Hematopoietic multipotent progenitor cell treated with erythropoietin and hydrocortisone succinate and interleukin-3 and kit ligand, for 4 days (in vitro differentiated cells): ENCODE measurements around the gene FXYD3.
"Not testable (repeated sequence)": the region's sequence is repeated elsewhere in the genome, so short reads cannot be mapped to it uniquely, and the experiment has no call there.

Source experiments
- DNase-seq: peaks from one replicate; pipeline ENCODE4 v3.0.0-alpha.2; 2015

FXYD3 gene

GRCh38 chr19:35087393-35087792 is 28.2 kb upstream of the FXYD3 start:
- no peak for DNase-seq

- DNase-seq: no peak
Observed at GRCh38 chr19:35088131-35088913, 27.3 kb upstream of the FXYD3 start.

- DNase-seq: no peak
Observed at GRCh38 chr19:35089554-35089953, 26.1 kb upstream of the FXYD3 start.

GRCh38 chr19:35090160-35090505 is 25.5 kb upstream of the FXYD3 start:
- no peak for DNase-seq

- peak; percentile 75 for DNase-seq
Observed at GRCh38 chr19:35090506-35091214, 25.0 kb upstream of the FXYD3 start.

GRCh38 chr19:35093430-35093829 is 22.2 kb upstream of the FXYD3 start:
- no peak for DNase-seq

- no peak for DNase-seq
Observed at GRCh38 chr19:35093941-35094647, 21.5 kb upstream of the FXYD3 start.

GRCh38 chr19:35094656-35095055 is 21.0 kb upstream of the FXYD3 start:
- DNase-seq: no peak

GRCh38 chr19:35095667-35096368 is 19.8 kb upstream of the FXYD3 start:
- DNase-seq: no peak

- DNase-seq: no peak
Observed at GRCh38 chr19:35098413-35099049, 17.1 kb upstream of the FXYD3 start.

GRCh38 chr19:35099155-35099896 is 16.3 kb upstream of the FXYD3 start:
- DNase-seq: no peak

- DNase-seq: no peak
Observed at GRCh38 chr19:35099897-35100275, 15.7 kb upstream of the FXYD3 start.

- no peak for DNase-seq
Observed at GRCh38 chr19:35100588-35101533, 14.8 kb upstream of the FXYD3 start.

GRCh38 chr19:35101949-35102348 is 13.7 kb upstream of the FXYD3 start:
- not testable (repeated sequence) for DNase-seq

GRCh38 chr19:35103614-35104013 is 12.0 kb upstream of the FXYD3 start:
- not testable (repeated sequence) for DNase-seq

- no peak for DNase-seq
Observed at GRCh38 chr19:35104361-35104760, 11.3 kb upstream of the FXYD3 start.

- no peak for DNase-seq
Observed at GRCh38 chr19:35105047-35105410, 10.6 kb upstream of the FXYD3 start.

GRCh38 chr19:35105411-35106290 is 10.0 kb upstream of the FXYD3 start:
- DNase-seq: no peak

GRCh38 chr19:35106291-35106583 is 9.4 kb upstream of the FXYD3 start:
- DNase-seq: no peak

GRCh38 chr19:35106898-35107541 is 8.6 kb upstream of the FXYD3 start:
- no peak for DNase-seq
